ENCODE results near the gene DHRSX.

DNA sequence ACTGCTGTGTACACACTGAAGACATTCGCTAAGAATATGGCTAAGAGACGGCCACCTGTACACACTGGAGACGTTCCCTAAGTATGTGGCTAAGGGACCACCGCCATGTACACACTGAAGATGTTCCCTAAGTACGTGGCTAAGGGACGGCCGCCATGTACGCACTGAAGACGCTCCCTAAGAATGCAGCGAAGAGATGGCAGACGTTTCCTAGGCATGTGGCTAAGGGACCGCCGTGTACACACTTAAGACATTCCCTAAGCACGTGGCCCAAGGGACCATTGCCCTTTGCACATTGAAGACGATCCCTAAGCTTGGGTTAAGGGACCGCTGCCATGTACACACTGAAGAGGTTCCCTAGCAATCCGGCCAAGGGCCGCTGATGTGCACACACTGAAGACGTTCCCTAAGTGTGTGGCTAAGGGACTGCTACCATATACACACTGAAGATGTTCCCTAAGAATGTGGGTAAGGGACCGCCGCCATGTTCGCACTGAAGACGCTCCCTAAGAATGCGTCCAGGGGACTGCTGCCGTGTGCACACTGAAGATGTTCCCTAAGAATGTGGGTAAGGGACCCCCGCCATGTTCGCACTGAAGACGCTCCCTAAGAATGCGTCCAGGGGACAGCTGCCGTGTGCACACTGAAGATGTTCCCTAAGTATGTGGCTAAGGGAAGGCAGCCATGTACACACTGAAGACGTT, 36.7 kb downstream of the DHRSX start:
- no peak for TF ChIP-seq CTCF (IDR thresholded peaks at IDR 0.05)
- no peak for TF ChIP-seq MAFK (IDR thresholded peaks at IDR 0.05; ENCODE audit: partially characterized antibody)

Measured in A549 (cell line).